WI38 (cell line): ENCODE measurements around the gene AARS1.
"Not testable (repeated sequence)": the region's sequence is repeated elsewhere in the genome, so short reads cannot be mapped to it uniquely, and the experiment has no call there.

Experiments used
- H3K4me3 ChIP-seq: 2 replicates; pipeline ENCODE4 v1.5.1; 2011; ENCODE audit warnings: low read depth, mild to moderate bottlenecking, control low read depth, low read length

Gene AARS1

GRCh38 chr16:70206382-70206781, 82.9 kb downstream of the AARS1 start:
- not testable (repeated sequence) for H3K4me3 ChIP-seq

DNA sequence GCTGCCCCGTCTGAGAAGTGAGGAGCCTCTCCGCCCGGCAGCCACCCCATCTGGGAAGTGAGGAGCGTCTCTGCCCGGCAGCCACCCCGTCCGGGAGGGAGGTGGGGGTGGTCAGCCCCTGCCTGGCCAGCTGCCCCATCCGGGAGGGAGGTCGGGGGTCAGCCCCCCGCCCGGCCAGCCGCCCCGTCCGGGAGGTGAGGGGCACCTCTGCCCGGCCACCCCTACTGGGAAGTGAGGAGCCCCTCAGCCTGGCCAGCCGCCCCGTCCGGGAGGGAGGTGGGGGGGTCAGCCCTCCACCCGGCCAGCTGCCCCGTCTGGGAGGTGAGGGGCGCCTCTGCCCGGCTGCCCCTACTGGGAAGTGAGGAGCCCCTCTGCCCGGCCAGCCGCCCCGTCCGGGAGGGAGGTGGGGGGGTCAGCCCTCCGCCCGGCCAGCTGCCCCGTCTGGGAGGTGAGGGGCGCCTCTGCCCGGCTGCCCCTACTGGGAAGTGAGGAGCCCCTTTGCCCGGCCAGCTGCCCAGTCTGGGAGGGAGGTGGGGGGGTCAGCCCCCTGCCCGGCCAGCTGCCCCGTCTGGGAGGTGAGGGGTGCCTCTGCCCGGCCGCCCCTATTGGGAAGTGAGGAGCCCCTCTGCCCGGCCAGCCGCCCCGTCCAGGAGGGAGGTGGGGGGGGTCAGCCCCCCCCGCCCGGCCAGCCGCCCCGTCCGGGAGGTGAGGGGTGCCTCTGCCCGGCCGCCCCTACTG, 84.5 kb downstream of the AARS1 start:
- not testable (repeated sequence) for H3K4me3 ChIP-seq

DNA sequence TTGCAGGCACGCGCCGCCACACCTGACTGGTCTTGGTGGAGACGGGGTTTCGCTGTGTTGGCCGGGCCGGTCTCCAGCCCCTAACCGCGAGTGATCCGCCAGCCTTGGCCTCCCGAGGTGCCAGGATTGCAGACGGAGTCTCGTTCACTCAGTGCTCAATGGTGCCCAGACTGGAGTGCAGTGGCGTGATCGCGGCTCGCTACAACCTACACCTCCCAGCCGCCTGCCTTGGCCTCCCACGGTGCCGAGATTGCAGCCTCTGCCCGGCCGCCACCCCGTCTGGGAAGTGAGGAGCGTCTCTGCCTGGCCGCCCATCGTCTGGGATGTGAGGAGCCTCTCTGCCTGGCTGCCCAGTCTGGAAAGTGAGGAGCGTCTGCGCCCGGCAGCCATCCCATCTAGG, 85.3 kb downstream of the AARS1 start:
- not testable (repeated sequence) for H3K4me3 ChIP-seq

GRCh38 chr16:70203508-70203907, 85.8 kb downstream of the AARS1 start:
- H3K4me3 ChIP-seq: not testable (repeated sequence)
